Heart left ventricle (tissue), 13 donors: ENCODE data around the gene FOXJ2.
"Not testable (repeated sequence)": the region's sequence is repeated elsewhere in the genome, so short reads cannot be mapped to it uniquely, and the experiment has no call there.

Source experiments
- POLR2A ChIP-seq, 2 donors: fragments of 450-650 bp; IDR thresholded peaks; one replicate each; pipeline ENCODE4 v1.6.1; 2017; ENCODE audit warnings: antibody characterized with exemption in 2 of 2, mild to moderate bottlenecking in 2 of 2, moderate library complexity in 2 of 2
- TF ChIP-seq, protein P1 (sequence below), 12 donors: fragments of 200-600 bp; sonication (generic) in 4 of 12; IDR thresholded peaks; one replicate each; pipeline versions ENCODE4 v1.5.0 to v1.8.0; 2018 to 2022; ENCODE audit warnings: antibody characterized with exemption in 12 of 12, mild to moderate bottlenecking in 5 of 12
- donor health status: ischemic (EF 13 %, LVEDD 7.1; RV severe dilation, severe dysfunction).
- donor health status: DM: no; HTN: yes; CAD: no.
- donor health status: DM: no; HTN: no; CAD: no.
- donor health status: ischemic (EF 25% LVEDD 6.9; RV normal size, moderate dysfunction).
- donor health status: ischemic (EF 25% LVEDD 5.7; RV mildly dilated, moderate dysfunction).
- donor health status: ischemic (EF 35%, LVEDD 5.7; RV mildly dilated, moderate dysfunction).
- donor health status: nonischemic (EF 11% LVEDD 7.7; RV severe dilation, severe dysfunction).
- donor health status: DM: yes; HTN: yes; CAD: no.
- donor health status: PGD.
- donor health status: ischemic (EF 29% LVEDD 5.4; RV normal size, mild dysfunction).
- donor health status: nonischemic (EF 23%, LVEDD 6.1; RV moderate dilation, normal function).

DNA sequence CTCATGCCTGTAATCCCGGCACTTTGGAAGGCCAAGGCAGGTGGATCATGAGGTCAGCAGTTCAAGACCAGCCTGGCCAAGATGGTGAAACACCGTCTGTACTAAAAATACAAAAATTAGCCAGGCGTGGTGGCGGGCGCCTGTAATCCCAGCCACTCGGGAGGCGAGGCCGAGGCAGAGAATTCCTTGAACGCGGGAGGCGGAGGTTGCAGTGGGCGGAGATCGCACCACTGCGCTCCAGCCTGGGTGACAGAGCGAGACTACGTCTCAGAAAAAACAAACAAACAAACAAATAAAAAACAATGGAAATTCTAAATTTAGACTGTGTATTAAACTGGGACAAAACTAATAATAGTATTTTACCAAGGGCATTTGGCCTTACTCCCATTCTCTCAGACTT, 14.3 kb upstream of the FOXJ2 start:
- TF ChIP-seq POLR2A (IDR thresholded peaks at IDR 0.05): not testable (repeated sequence)
- TF ChIP-seq, protein P1, sequence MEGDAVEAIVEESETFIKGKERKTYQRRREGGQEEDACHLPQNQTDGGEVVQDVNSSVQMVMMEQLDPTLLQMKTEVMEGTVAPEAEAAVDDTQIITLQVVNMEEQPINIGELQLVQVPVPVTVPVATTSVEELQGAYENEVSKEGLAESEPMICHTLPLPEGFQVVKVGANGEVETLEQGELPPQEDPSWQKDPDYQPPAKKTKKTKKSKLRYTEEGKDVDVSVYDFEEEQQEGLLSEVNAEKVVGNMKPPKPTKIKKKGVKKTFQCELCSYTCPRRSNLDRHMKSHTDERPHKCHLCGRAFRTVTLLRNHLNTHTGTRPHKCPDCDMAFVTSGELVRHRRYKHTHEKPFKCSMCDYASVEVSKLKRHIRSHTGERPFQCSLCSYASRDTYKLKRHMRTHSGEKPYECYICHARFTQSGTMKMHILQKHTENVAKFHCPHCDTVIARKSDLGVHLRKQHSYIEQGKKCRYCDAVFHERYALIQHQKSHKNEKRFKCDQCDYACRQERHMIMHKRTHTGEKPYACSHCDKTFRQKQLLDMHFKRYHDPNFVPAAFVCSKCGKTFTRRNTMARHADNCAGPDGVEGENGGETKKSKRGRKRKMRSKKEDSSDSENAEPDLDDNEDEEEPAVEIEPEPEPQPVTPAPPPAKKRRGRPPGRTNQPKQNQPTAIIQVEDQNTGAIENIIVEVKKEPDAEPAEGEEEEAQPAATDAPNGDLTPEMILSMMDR (IDR thresholded peaks at IDR 0.05): not testable (repeated sequence)
